ENCODE results near the gene EEF1A2.
A peak's percentile ranks its signal among the peaks of the same experiment; 100 is the strongest.

The EEF1A2 gene

DNA sequence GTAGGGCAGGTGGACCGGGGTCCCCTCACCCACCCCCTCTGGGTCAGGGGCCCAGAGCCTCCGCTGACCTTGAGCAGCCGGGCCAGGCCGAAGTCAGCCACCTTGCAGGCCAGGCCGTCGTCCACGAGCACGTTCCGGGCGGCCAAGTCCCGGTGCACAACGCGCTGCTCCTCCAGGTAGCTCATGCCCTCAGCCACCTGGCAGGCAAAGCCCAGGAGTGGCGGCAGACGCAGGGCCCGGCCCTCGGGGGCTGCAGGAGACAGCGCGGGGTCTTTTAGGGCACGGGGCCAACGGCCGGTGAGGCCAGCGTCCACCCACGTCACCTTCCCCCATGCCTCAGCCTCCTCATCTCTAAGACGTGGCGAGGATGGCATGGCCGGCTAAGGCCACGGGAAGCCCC lies 42.5 kb upstream of the EEF1A2 start:
- no peak for TF ChIP-seq JUND (IDR thresholded peaks at IDR 0.05; ENCODE audit: low read depth)
- in situ Hi-C loops (cut with HindIII; ENCODE audit: low pct_unique_long_range_greater_than_20kb, low sequenced_read_pairs): no loop called here
- DNase-seq (ENCODE audit: low read depth in 1 of 2, low spot score in 1 of 2): no peak

- no peak for TF ChIP-seq JUND (IDR thresholded peaks at IDR 0.05; ENCODE audit: low read depth)
- no peak for DNase-seq (ENCODE audit: low read depth in 1 of 2, low spot score in 1 of 2)
- in situ Hi-C loops (cut with HindIII; ENCODE audit: low pct_unique_long_range_greater_than_20kb, low sequenced_read_pairs): no loop called here
Observed at GRCh38 chr20:63540417-63541186, 41.7 kb upstream of the EEF1A2 start.

DNA sequence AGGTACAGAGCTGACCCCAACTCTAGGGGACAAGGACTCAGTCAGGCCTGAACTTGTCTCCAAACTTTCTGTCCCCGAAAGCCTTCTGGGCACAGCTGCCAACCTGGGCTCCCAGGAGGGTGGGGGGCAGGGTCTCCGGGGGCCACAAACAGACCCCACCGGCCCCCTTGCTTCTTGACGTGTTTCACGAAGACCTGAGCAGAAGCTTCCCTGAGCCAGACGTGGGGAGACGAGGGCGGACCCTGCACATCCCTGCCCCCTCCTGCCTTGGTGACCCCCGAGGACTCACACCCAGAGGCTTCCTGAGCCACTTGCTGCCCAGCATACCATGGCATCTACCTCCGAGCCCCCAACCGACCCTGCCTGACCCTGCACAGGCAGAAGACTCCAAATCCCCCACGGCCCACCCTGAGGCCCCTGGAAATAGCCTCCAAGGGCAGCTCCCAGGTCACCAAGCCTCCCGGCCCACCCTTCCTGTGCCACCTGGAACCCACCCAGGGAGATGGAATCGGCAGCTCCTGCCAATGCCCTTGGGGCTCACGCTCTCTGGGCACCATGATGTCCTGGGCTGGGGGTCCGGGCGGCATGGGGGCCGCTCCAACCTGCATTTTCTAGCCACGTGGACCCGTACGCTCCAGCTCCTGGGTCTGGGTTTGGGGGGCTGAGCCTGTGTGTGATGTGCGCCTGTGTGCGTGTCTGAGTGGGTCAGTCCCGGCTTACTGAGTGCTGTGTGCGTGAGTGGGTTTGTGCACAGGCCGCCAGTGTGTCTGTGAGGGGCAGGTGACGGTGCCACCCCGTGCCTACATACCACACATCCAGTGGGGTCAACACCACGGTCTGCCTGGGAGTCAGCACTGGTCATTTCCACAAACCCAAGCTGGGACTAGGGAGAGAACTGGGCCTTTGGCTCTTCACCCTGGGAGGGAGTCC lies 40.8 kb upstream of the EEF1A2 start:
- DNase-seq (ENCODE audit: low read depth in 1 of 2, low spot score in 1 of 2): no peak
- no peak for TF ChIP-seq JUND (IDR thresholded peaks at IDR 0.05; ENCODE audit: low read depth)
- in situ Hi-C loops (cut with HindIII; ENCODE audit: low pct_unique_long_range_greater_than_20kb, low sequenced_read_pairs): no loop called here

DNA sequence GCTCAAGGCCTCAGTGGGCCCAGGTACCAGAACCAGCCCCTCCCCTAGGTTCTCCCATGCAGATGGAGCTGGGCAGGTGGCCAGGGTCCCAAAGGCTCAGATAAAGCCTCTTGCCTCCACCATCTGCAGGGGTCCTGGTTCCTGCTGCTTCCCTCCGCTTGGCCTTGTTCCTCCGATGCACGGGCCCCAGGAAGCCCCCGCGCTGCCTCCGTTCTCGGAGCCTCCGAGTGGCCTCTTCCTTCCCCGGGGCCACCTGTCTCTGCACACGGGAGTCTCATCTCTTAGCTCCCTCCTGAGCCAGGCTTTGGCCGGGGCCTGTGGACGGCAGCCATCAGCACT lies 40.2 kb upstream of the EEF1A2 start:
- in situ Hi-C loops (cut with HindIII; ENCODE audit: low pct_unique_long_range_greater_than_20kb, low sequenced_read_pairs): no loop called here
- TF ChIP-seq JUND (IDR thresholded peaks at IDR 0.05; ENCODE audit: low read depth): no peak
- DNase-seq (ENCODE audit: low read depth in 1 of 2, low spot score in 1 of 2): no peak

GRCh38 chr20:63538204-63539091 lies 39.6 kb upstream of the EEF1A2 start:
- DNase-seq (ENCODE audit: low read depth in 1 of 2, low spot score in 1 of 2): peak; percentile 97 to 98
- in situ Hi-C loops (cut with HindIII; ENCODE audit: low pct_unique_long_range_greater_than_20kb, low sequenced_read_pairs): no loop called here
- TF ChIP-seq JUND (IDR thresholded peaks at IDR 0.05; ENCODE audit: low read depth): no peak

DNA sequence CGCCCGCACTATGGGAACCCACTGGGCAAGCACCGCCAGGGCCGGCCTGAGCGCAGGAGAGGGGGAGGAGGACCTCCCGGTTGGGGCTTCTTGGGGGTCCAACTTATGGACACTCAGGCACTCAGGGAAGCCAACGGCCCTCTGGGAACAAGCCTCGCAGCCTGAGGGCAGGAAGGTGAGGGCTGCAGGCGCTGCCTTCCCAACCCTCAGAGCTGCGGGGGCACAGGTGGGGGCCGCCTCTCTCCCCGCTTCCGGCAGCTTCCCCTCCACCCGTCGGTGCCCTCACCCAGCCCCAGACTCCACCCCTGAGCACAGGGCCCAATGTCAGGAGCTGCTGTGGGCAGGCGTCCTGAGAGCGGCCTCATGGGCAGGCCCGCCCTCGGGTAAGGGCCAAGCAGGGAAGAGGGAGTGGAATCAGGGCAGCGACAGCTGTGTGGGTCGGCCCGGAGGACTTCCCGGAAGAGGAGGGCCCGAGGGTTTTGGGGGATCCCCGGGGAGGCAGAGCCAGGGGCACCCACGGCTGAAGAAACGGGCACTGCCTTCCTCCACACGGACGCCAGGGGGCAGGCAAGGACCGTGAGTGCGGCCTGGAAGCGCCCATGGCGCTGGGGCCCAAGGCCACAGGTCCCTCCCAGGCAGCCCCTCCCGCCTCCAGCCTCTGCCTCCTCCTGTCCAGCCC lies 38.8 kb upstream of the EEF1A2 start:
- no peak for TF ChIP-seq JUND (IDR thresholded peaks at IDR 0.05; ENCODE audit: low read depth)
- in situ Hi-C loops (cut with HindIII; ENCODE audit: low pct_unique_long_range_greater_than_20kb, low sequenced_read_pairs): no loop called here
- DNase-seq (ENCODE audit: low read depth in 1 of 2, low spot score in 1 of 2): peak; percentile 99 to 100

GRCh38 chr20:63536997-63537524 lies 38.2 kb upstream of the EEF1A2 start, which contains the start of gene PTK6:
Gene PTK6 (minus strand): TSS chr20:63537376. CDS start chr20:63537314, 62 bp downstream.
- in situ Hi-C loops (cut with HindIII; ENCODE audit: low pct_unique_long_range_greater_than_20kb, low sequenced_read_pairs): no loop called here
- TF ChIP-seq JUND (IDR thresholded peaks at IDR 0.05; ENCODE audit: low read depth): no peak
- DNase-seq (ENCODE audit: low read depth in 1 of 2, low spot score in 1 of 2): peak; percentile 88 to 98

GRCh38 chr20:63536241-63536977 lies 37.5 kb upstream of the EEF1A2 start:
- TF ChIP-seq JUND (IDR thresholded peaks at IDR 0.05; ENCODE audit: low read depth): no peak
- in situ Hi-C loops (cut with HindIII; ENCODE audit: low pct_unique_long_range_greater_than_20kb, low sequenced_read_pairs): no loop called here
- peak; percentile 86 to 88 for DNase-seq (ENCODE audit: low read depth in 1 of 2, low spot score in 1 of 2)

DNA sequence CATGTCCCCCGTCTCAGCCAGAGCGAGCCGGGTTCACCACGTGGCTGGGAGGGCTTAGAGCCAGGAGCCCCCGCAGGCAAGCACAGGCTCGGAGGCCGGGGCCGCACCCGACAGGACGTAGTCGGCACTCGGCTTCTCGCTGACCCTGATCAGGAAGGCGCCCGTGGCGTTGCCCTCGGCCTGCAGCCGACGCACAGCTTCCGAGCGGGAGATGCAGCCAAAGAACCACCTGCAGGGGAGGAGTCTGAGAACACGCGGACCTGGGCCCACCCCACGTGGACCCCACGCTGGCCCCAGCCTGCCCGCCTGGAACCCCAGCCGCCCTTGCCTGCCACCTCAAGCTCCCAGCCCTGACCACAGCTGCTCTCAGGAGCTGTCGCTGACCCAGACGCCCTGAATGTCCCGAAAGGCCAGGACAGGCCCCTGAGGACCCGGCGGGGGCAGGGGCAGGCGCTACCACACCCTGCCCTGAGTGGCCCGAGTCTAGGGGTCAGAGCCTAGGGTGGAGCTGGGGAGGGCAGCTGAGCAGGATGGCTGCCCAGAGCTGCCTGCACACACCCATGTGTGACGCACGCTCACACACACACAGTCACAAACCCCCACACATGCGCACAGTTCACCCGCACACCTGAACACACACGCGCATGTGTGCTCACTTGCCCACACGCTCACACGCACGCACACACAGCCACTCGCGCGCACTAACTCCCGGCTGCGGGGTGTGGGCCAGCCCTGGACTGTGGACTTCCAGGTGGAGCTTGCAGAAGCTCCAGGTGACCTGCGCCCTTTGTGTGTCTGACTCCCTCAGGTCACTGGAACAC lies 36.2 kb upstream of the EEF1A2 start:
- in situ Hi-C loops (cut with HindIII; ENCODE audit: low pct_unique_long_range_greater_than_20kb, low sequenced_read_pairs): no loop called here

DNA sequence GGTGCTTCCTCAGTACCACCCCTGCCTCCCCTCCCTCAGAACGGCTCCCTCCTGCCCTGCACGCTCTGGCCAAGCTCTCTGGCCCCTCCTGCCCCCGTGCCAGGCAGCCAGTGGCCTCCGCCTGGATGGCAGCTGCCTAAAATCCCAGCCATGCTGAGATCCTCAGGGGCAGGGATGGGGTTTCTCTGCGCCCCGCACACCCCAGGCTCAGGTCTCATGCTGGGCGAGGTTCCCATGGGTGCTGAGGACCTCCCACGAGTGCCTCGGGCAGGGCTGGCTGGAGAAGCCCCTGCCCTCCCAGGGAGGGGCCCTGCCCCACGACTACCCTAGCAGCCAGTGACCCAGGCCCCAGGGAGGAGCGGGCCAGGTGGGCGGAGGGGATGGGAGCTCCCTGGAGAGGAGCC lies 35.5 kb upstream of the EEF1A2 start:
- no peak for DNase-seq (ENCODE audit: low read depth in 1 of 2, low spot score in 1 of 2)
- TF ChIP-seq JUND (IDR thresholded peaks at IDR 0.05; ENCODE audit: low read depth): no peak
- in situ Hi-C loops (cut with HindIII; ENCODE audit: low pct_unique_long_range_greater_than_20kb, low sequenced_read_pairs): no loop called here

More for the DNA sequence above, 36.2 kb upstream of the EEF1A2 start:
- no peak for TF ChIP-seq JUND (IDR thresholded peaks at IDR 0.05; ENCODE audit: low read depth)
- no peak for DNase-seq (ENCODE audit: low read depth in 1 of 2, low spot score in 1 of 2)

All from T47D (cell line).